K562 (cell line): ENCODE results near the gene GULP1. TPM values are rescaled to one million over a fixed set of nuclear protein-coding genes. Genes with fewer than 3 reads are reported as not detected.

Experiments used
- BRF2 ChIP-seq: IDR thresholded peaks from 3 replicates; pipeline ENCODE4 v1.6.1; 2011; ENCODE audit warnings: borderline replicate concordance, mild to moderate bottlenecking; ENCODE audit not compliant: insufficient read length, insufficient read depth
- CCNT2 ChIP-seq: IDR thresholded peaks from 2 replicates; pipeline ENCODE4 v1.6.1; 2011; ENCODE audit warnings: borderline replicate concordance, low read depth, mild to moderate bottlenecking, moderate library complexity, mixed read lengths, low read length; ENCODE audit not compliant: insufficient read length; ENCODE audit errors: extremely low read depth
- CGGBP1 ChIP-seq: fragments of 250-450 bp; sonication (Bioruptor Pico); IDR thresholded peaks from 2 replicates; pipeline ENCODE4 v1.9.0; 2021; ENCODE audit warnings: mild to moderate bottlenecking
- DNMT1 ChIP-seq: fragments of 450-650 bp; IDR thresholded peaks from 2 replicates; pipeline ENCODE4 v1.6.1; 2016; ENCODE audit warnings: antibody characterized with exemption, mild to moderate bottlenecking
- EP300 ChIP-seq: IDR thresholded peaks from 2 replicates; pipeline ENCODE4 v1.6.1; 2012; ENCODE audit warnings: low read length, improper control_type of control experiment
- JUN ChIP-seq, 2 experiments: sonication (generic) in 1 of 2; formaldehyde crosslinking in 1 of 2; IDR thresholded peaks; 2 replicates each; pipeline versions ENCODE4 v1.6.1 to v1.8.0; 2012 to 2022; ENCODE audit warnings: borderline replicate concordance in 2 of 2, mild to moderate bottlenecking in 2 of 2, improper control_type of control experiment in 1 of 2, low read depth in 1 of 2, low read length in 1 of 2, missing genetic modification reagents in 1 of 2
- MAZ ChIP-seq, 2 experiments: fragments of 450-650 bp in 1 of 2; sonication (generic) in 1 of 2; formaldehyde crosslinking; IDR thresholded peaks in 1 of 2; conservative IDR thresholded peaks in 1 of 2; 2 replicates each; pipeline versions ENCODE4 v1.4.0 to v1.5.0; 2020; ENCODE audit warnings: mild to moderate bottlenecking in 1 of 2, missing genetic modification reagents in 1 of 2
- MEIS2 ChIP-seq: fragments of 450-650 bp; IDR thresholded peaks from 2 replicates; pipeline ENCODE4 v1.6.1; 2014; ENCODE audit warnings: mild to moderate bottlenecking; ENCODE audit not compliant: partially characterized antibody
- NELFE ChIP-seq: IDR thresholded peaks from 2 replicates; pipeline ENCODE4 v1.6.1; 2011; ENCODE audit warnings: mild to moderate bottlenecking; ENCODE audit not compliant: insufficient read depth, insufficient read length
- NR1H2 ChIP-seq: sonication (generic); formaldehyde crosslinking; IDR thresholded peaks from 2 replicates; pipeline ENCODE4 v1.4.0; 2020; ENCODE audit warnings: mild to moderate bottlenecking, missing genetic modification reagents
- PCBP1 ChIP-seq: fragments of 200-400 bp; formaldehyde crosslinking; IDR thresholded peaks from 2 replicates; pipeline ENCODE4 v1.6.1; 2018; ENCODE audit warnings: mild to moderate bottlenecking, low read depth, low read length; ENCODE audit not compliant: poor library complexity, severe bottlenecking
- SIN3A ChIP-seq, 2 experiments: fragments of 150-350 bp in 1 of 2; IDR thresholded peaks; 2 replicates each; pipeline ENCODE4 v1.6.1; 2011 to 2016; ENCODE audit warnings: borderline replicate concordance in 2 of 2, low read depth in 2 of 2, low read length in 2 of 2, mild to moderate bottlenecking in 2 of 2, moderate library complexity in 2 of 2; ENCODE audit not compliant: control insufficient read depth in 1 of 2
- SMAD4 ChIP-seq: fragments of 250-450 bp; sonication (Bioruptor Pico); conservative IDR thresholded peaks from 2 replicates; pipeline ENCODE4 v1.8.0; 2021; ENCODE audit warnings: inconsistent platforms, mild to moderate bottlenecking, moderate library complexity
- SREBF2 ChIP-seq: sonication (generic); formaldehyde crosslinking; IDR thresholded peaks from 2 replicates; pipeline ENCODE4 v1.4.0; 2020; ENCODE audit warnings: mild to moderate bottlenecking, missing genetic modification reagents
- TEAD2 ChIP-seq: fragments of 450-650 bp; IDR thresholded peaks from 2 replicates; pipeline ENCODE4 v1.6.1; 2016; ENCODE audit warnings: missing genetic modification characterization, control low read depth, missing compliant biosample characterization
- THRA ChIP-seq: fragments of 450-650 bp; IDR thresholded peaks from 2 replicates; pipeline ENCODE4 v1.6.1; 2017; ENCODE audit warnings: mild to moderate bottlenecking, moderate library complexity
- TRIM28 ChIP-seq: fragments of 450-650 bp; IDR thresholded peaks from 2 replicates; pipeline ENCODE4 v1.6.1; 2017
- ZNF239 ChIP-seq: fragments of 250-450 bp; sonication (Bioruptor Pico); IDR thresholded peaks from 2 replicates; pipeline ENCODE4 v1.4.0; 2020; ENCODE audit warnings: mild to moderate bottlenecking
- ZNF280B ChIP-seq: fragments of 250-450 bp; sonication (Bioruptor Pico); IDR thresholded peaks from 2 replicates; pipeline ENCODE4 v1.5.1; 2021; ENCODE audit warnings: mild to moderate bottlenecking
- ZNF3 ChIP-seq: fragments of 250-450 bp; sonication (Bioruptor Pico); IDR thresholded peaks from 2 replicates; pipeline ENCODE4 v1.5.0; 2021; ENCODE audit warnings: mild to moderate bottlenecking, moderate library complexity
- ZNF398 ChIP-seq: fragments of 250-450 bp; sonication (Bioruptor Pico); IDR thresholded peaks from 2 replicates; pipeline ENCODE4 v1.8.0; 2021; ENCODE audit warnings: moderate library complexity, mild to moderate bottlenecking, inconsistent platforms
- polyA plus RNA-seq, 8 experiments: library from polyadenylated mRNA; depleted of rRNA in 4 of 8; stranded (reverse) in 5 of 8; unstranded in 3 of 8; fragments of >200 nt; fragmentation: Nextera tagmentation in 2 of 8; fragmentation: Illumina TruSeq in 1 of 8; extraction: Ambion mirVana in 2 of 8; extraction: Trizol in 1 of 8; gene quantifications; 2 replicates each; pipeline versions ENCODE4 v1.2.1 to v1.2.3, GENCODE V29; 2011 to 2014; ENCODE audit warnings: inconsistent platforms in 1 of 8, missing spikeins in 1 of 8
- total RNA-seq, 7 experiments: library from RNA; depleted of rRNA in 6 of 7; stranded (reverse); fragments of >200 nt in 6 of 7; fragmentation: Illumina TruSeq in 2 of 7; extraction: Trizol in 2 of 7; gene quantifications; 2 replicates each; pipeline versions ENCODE4 v1.2.1 to v1.2.3, GENCODE V29; 2011 to 2021; ENCODE audit warnings: low replicate concordance in 1 of 7

Gene GULP1
- total and polyA plus RNA-seq, 9 of the 15 experiments (the other 6 are each of a cell fraction or from before 2014, with no cell fraction given) = 8.5 to 25.3 (median 19.5) TPM

GRCh38 chr2:188291617-188292347 is at the start of gene GULP1 (continued):
- TF ChIP-seq MEIS2 (no peak), TEAD2 (no peak), ZNF398 (no peak), EP300 (peak; percentile 37; the same call in 1 of the 2 replicates), SMAD4 (0 out of 2 replicates have a peak, but pooled peaks have one; percentile 37), SREBF2 (no peak), ZNF280B (CRISPR knock-in tag) (no peak), MAZ (CRISPR knock-in tag; conservative IDR thresholded peaks at IDR 0.05 in 1 of 2, IDR thresholded peaks at IDR 0.05 in 1 of 2) (peak in 1 of 2 experiments; percentile 26; a peak in 2 of 4 replicates), TRIM28 (no peak), PCBP1 (no peak), CCNT2 (peak; percentile 49), CGGBP1 (CRISPR knock-in tag) (no peak), SIN3A (IDR thresholded peaks at IDR 0.05; ENCODE audit: borderline replicate concordance in 2 of 2, control insufficient read depth in 1 of 2, low read depth in 2 of 2, low read length in 2 of 2) (no peak), DNMT1 (no peak), BRF2 (no peak), THRA (no peak), ZNF239 (CRISPR knock-in tag) (no peak), ZNF3 (CRISPR knock-in tag) (no peak), NR1H2 (no peak), NELFE (no peak), JUN (IDR thresholded peaks at IDR 0.05; ENCODE audit: borderline replicate concordance, low read depth, low read length) (no peak), JUN (CRISPR knock-in tag; IDR thresholded peaks at IDR 0.05; ENCODE audit: borderline replicate concordance) (no peak)
